PC-3 (cell line): ENCODE results near the gene YBX2. TPM values are rescaled to one million over a fixed set of nuclear protein-coding genes. Genes with fewer than 3 reads are reported as not detected.

Experiments
- ATAC-seq: fragments of 200-7000 bp; cut with Tn5 transposase; 2 replicates; pipeline ENCODE4 v1.9.1; 2020; ENCODE audit warnings: mild to moderate bottlenecking, moderate library complexity
- BruUV-seq: library from RNA; stranded (reverse); fragments of 400-500 nt; replicated peaks from 2 replicates; lab custom pipeline; 2021; lab: Mats Ljungman, UMichigan
- CTCF ChIA-PET: fragments of 300-600 bp; sonication (Branson Sonifier 250); formaldehyde crosslinking; loops from one replicate; lab custom pipeline; 2022; ENCODE audit warnings: antibody characterized with exemption; lab: Charles Lee
- POLR2A ChIA-PET: fragments of 300-600 bp; sonication (Branson Sonifier 250); formaldehyde crosslinking; loops from one replicate; lab custom pipeline; 2022; ENCODE audit warnings: antibody characterized with exemption; ENCODE audit not compliant: unreplicated experiment; lab: Charles Lee
- DNase-seq: peaks from one replicate; pipeline ENCODE4 v3.0.0-alpha.2; 2015
- H2AFZ ChIP-seq: fragments of 300-600 bp; sonication (generic); 2 replicates; pipeline ENCODE4 v1.6.0; 2016; ENCODE audit warnings: antibody characterized with exemption, low read length
- H3F3A ChIP-seq: fragments of 300-600 bp; sonication (generic); one replicate; pipeline ENCODE4 v1.6.0; 2017; ENCODE audit warnings: antibody characterized with exemption, low read length, control low read depth, mild to moderate bottlenecking; ENCODE audit not compliant: unreplicated experiment
- H3K27ac ChIP-seq: fragments of 300-600 bp; sonication (generic); 2 replicates; pipeline ENCODE4 v1.5.1; 2016; ENCODE audit warnings: mild to moderate bottlenecking, low read length
- H3K27me3 ChIP-seq: fragments of 300-600 bp; sonication (generic); 2 replicates; pipeline ENCODE4 v1.6.1; 2016; ENCODE audit warnings: low read length, mixed read lengths
- H3K36me3 ChIP-seq: fragments of 300-600 bp; sonication (generic); 2 replicates; pipeline ENCODE4 v1.6.1; 2016; ENCODE audit warnings: low read depth, mixed run types, low read length, mixed read lengths
- H3K4me1 ChIP-seq: fragments of 300-600 bp; sonication (generic); 2 replicates; pipeline ENCODE4 v1.5.1; 2016; ENCODE audit warnings: low read length; ENCODE audit not compliant: insufficient read depth
- H3K4me2 ChIP-seq: fragments of 300-600 bp; sonication (generic); 2 replicates; pipeline ENCODE4 v1.6.0; 2016; ENCODE audit warnings: low read length
- H3K4me3 ChIP-seq: fragments of 300-600 bp; sonication (generic); 2 replicates; pipeline ENCODE4 v1.5.1; 2016; ENCODE audit warnings: mild to moderate bottlenecking, low read length, mixed read lengths
- H3K79me2 ChIP-seq: fragments of 300-600 bp; sonication (generic); 2 replicates; pipeline ENCODE4 v1.6.1; 2017; ENCODE audit warnings: low read length, mixed read lengths
- H3K9ac ChIP-seq: fragments of 300-600 bp; sonication (generic); 2 replicates; pipeline ENCODE4 v1.6.0; 2016; ENCODE audit warnings: mild to moderate bottlenecking, low read length
- H3K9me2 ChIP-seq: fragments of 300-600 bp; sonication (generic); replicated peaks from 2 replicates; pipeline ENCODE4 v1.6.1; 2016; ENCODE audit warnings: mixed run types, low read length, mixed read lengths
- H3K9me3 ChIP-seq: fragments of 300-600 bp; sonication (generic); 2 replicates; pipeline ENCODE4 v1.6.1; 2016; ENCODE audit warnings: low read length, mixed read lengths
- H4K20me1 ChIP-seq: fragments of 300-600 bp; sonication (generic); 2 replicates; pipeline ENCODE4 v1.6.1; 2016; ENCODE audit warnings: low read length, mixed read lengths
- EZH2 ChIP-seq: fragments of 300-600 bp; sonication (generic); IDR thresholded peaks from one replicate; pipeline ENCODE4 v1.6.1; 2017; ENCODE audit warnings: antibody characterized with exemption, mild to moderate bottlenecking, low read length; ENCODE audit not compliant: unreplicated experiment
- EZH2phosphoT487 ChIP-seq: fragments of 300-600 bp; sonication (generic); IDR thresholded peaks from 2 replicates; pipeline ENCODE4 v1.6.1; 2018; ENCODE audit warnings: mild to moderate bottlenecking, antibody characterized with exemption, low read length, borderline replicate concordance
- intact Hi-C: fragments of 100-400 bp; cut with micrococcal nuclease; formaldehyde crosslinking; loops from 2 replicates; pipeline ENCODE4 v1.9.0; 2023
- total RNA-seq: library from RNA; depleted of rRNA; stranded (reverse); fragments of >200 nt; gene quantifications from 2 replicates; pipeline ENCODE4 v1.2.3, GENCODE V29; 2014
- TF ChIP-seq, protein P1 (sequence below): fragments of 300-600 bp; sonication (generic); conservative IDR thresholded peaks from 2 replicates; pipeline ENCODE4 v1.5.1; 2017; ENCODE audit warnings: antibody characterized with exemption, low read depth, mild to moderate bottlenecking, low read length

The YBX2 gene
- total RNA-seq, 1 experiment from 2014 or later = 1.1 TPM

DNA sequence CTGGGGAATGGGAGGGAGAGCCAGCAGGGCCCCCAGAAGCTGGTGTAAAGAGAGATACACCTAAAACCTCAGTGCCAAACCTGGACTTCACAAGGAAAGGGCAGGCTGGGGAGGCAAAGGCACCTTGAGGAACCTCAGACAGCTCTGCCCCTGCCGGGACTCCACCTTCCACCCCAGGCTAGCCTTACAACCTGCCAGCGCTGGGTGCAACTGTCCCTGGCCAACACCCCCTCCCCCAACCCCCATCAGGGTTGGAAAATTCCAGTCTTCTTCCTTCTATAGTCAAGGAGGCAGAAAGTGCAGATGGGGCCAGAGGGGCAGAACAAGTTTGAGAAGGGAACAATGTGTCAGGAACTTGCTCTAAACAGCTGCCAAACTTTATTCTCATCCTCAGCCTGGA lies 2.2 kb downstream of the YBX2 start:
- H3K36me3 ChIP-seq = no peaks in the 10 kb centered on the region
- H3K4me1 ChIP-seq = peaks cover 7% of the 10 kb centered on the region; the same call in 1 of the 2 replicates
- H3K79me2 ChIP-seq = no peaks in the 10 kb centered on the region
- no peak overlapping the region for H3K4me3 ChIP-seq
- H3K9me2 ChIP-seq = no peaks in the 10 kb centered on the region
- H3K27ac ChIP-seq = no peak overlapping the region
- intact Hi-C loops = no loop called here
- TF ChIP-seq EZH2phosphoT487 = no peak
- BruUV-seq = no TSS peak
- no peaks in the 10 kb centered on the region for H3K9me3 ChIP-seq
- no peak overlapping the region for H2AFZ ChIP-seq
- CTCF ChIA-PET = interaction anchor here (0.7 kb wide), 1 partner anchor 10 kb away, joined by 3 read pairs; no protein-coding TSS in a partner anchor
- no peaks in the 10 kb centered on the region for H4K20me1 ChIP-seq
- no peak overlapping the region for H3K9ac ChIP-seq
- H3K27me3 ChIP-seq = no peaks in the 10 kb centered on the region
- no peak overlapping the region for H3K4me2 ChIP-seq
- POLR2A ChIA-PET = no interaction called here
- no peak for DNase-seq
- ATAC-seq = no peak
- no peaks in the 10 kb centered on the region for H3F3A ChIP-seq

DNA sequence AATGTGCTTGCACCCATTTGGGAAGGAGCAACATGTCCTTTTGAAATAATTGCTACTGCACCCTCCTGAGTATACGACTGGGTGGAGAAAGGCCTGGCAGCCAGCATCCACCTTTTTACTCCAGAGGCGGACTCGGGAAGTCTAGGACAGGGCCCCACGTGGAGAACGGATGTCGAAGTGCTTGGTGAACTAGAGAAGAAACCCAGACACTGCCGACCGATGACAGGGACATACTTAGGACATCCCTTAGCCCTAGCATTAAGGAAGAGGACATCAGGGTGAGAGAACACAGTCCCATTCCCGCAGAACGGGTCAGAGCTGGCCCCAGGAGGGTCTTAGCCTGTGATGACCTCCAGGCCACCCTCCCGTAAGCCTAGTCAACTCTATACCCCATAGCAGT lies 3.8 kb downstream of the YBX2 start:
- Histone ChIP-seq H4K20me1 (no peaks in the 10 kb centered on the region), H3K4me3 (no peak overlapping the region), H3K27me3 (no peaks in the 10 kb centered on the region), H3K9me3 (no peaks in the 10 kb centered on the region), H3F3A (no peaks in the 10 kb centered on the region), H3K4me1 (peaks cover 3% of the 10 kb centered on the region; the same call in 1 of the 2 replicates), H3K79me2 (no peaks in the 10 kb centered on the region), H3K9me2 (no peaks in the 10 kb centered on the region), H2AFZ (no peak overlapping the region), H3K36me3 (no peaks in the 10 kb centered on the region), H3K9ac (no peak overlapping the region), H3K4me2 (no peak overlapping the region), H3K27ac (no peak overlapping the region)
- no peak for DNase-seq
- intact Hi-C loops = no loop called here
- TF ChIP-seq EZH2phosphoT487 = no peak
- TF ChIP-seq, protein P1, sequence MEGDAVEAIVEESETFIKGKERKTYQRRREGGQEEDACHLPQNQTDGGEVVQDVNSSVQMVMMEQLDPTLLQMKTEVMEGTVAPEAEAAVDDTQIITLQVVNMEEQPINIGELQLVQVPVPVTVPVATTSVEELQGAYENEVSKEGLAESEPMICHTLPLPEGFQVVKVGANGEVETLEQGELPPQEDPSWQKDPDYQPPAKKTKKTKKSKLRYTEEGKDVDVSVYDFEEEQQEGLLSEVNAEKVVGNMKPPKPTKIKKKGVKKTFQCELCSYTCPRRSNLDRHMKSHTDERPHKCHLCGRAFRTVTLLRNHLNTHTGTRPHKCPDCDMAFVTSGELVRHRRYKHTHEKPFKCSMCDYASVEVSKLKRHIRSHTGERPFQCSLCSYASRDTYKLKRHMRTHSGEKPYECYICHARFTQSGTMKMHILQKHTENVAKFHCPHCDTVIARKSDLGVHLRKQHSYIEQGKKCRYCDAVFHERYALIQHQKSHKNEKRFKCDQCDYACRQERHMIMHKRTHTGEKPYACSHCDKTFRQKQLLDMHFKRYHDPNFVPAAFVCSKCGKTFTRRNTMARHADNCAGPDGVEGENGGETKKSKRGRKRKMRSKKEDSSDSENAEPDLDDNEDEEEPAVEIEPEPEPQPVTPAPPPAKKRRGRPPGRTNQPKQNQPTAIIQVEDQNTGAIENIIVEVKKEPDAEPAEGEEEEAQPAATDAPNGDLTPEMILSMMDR = no peak
- no peak for TF ChIP-seq EZH2
- POLR2A ChIA-PET = no interaction called here
- CTCF ChIA-PET = no interaction called here
- BruUV-seq = no TSS peak
- no peak for ATAC-seq

DNA sequence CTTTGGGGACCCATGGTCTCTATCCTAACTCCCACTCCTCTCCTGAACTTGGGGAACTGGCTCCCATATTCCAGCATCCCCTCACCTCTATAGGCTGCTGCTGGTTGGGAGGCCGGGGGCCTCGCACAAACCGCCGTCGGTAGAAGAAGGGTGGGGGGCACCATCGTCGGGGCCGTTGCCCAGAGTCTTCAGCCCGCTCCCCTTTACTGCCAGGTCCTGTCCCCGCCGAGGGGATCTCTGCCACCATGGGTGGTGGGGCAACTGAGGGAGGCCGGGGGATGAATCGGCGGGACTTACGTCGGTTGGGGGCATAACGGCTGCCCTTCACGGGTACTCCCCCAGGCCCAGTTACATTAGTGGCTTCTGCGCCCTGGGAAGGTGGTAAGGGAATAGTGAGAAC lies 4.3 kb downstream of the YBX2 start:
- no peaks in the 10 kb centered on the region for H3K9me3 ChIP-seq
- H3F3A ChIP-seq = no peaks in the 10 kb centered on the region
- H3K79me2 ChIP-seq = no peaks in the 10 kb centered on the region
- BruUV-seq = no TSS peak
- H3K27ac ChIP-seq = no peak overlapping the region
- no peaks in the 10 kb centered on the region for H3K27me3 ChIP-seq
- H3K36me3 ChIP-seq = no peaks in the 10 kb centered on the region
- intact Hi-C loops = no loop called here
- peaks cover 3% of the 10 kb centered on the region; the same call in 1 of the 2 replicates for H3K4me1 ChIP-seq
- H3K9ac ChIP-seq = no peak overlapping the region
- TF ChIP-seq, protein P1 = no peak
- TF ChIP-seq EZH2phosphoT487 (no peak), EZH2 (no peak)
- CTCF ChIA-PET = no interaction called here
- H2AFZ ChIP-seq = no peak overlapping the region
- no peak overlapping the region for H3K4me3 ChIP-seq
- ATAC-seq (no peak), DNase-seq (no peak)
- no peaks in the 10 kb centered on the region for H4K20me1 ChIP-seq
- POLR2A ChIA-PET = interaction anchor here (0.5 kb wide), 1 partner anchor 69 kb away, joined by 3 read pairs; no protein-coding TSS in a partner anchor
- no peaks in the 10 kb centered on the region for H3K9me2 ChIP-seq
- H3K4me2 ChIP-seq = no peak overlapping the region
